T-cell (primary cell): ENCODE results near the gene PAX5. TPM values are rescaled to one million over a fixed set of nuclear protein-coding genes. Genes with fewer than 3 reads are reported as not detected.

Experiments
- ATAC-seq, 4 experiments: fragments of 200-7000 bp in 3 of 4; fragments of 150-1000 bp in 1 of 4; cut with Tn5 transposase; replicated peaks in 1 of 4; 1 replicate in 3 of 4; 2 replicates in 1 of 4; pipeline ENCODE4 v1.10.0; 2021; ENCODE audit warnings: moderate library complexity in 3 of 4, mild to moderate bottlenecking in 2 of 4, moderate number of reproducible peaks in 1 of 4
- CTCF ChIA-PET, 2 donors: fragments of 300-600 bp; sonication (Branson Sonifier 250); formaldehyde crosslinking; loops; one replicate each; lab custom pipeline; 2022; ENCODE audit warnings: antibody characterized with exemption in 2 of 2; lab: Charles Lee
- POLR2A ChIA-PET, 2 donors: fragments of 300-600 bp; sonication (Branson Sonifier 250); formaldehyde crosslinking; loops; one replicate each; lab custom pipeline; 2022; ENCODE audit warnings: antibody characterized with exemption in 2 of 2; lab: Charles Lee
- DNase-seq, 35 experiments: peaks; one replicate each; pipeline versions ENCODE4 v3.0.0 to v3.0.0-alpha.2; 2013 to 2023
- H3K27ac ChIP-seq: one replicate; pipeline ENCODE4 v1.5.1; 2013; ENCODE audit warnings: low read length
- H3K27me3 ChIP-seq, 2 experiments: replicated peaks in 1 of 2; 1 replicate in 1 of 2; 2 replicates in 1 of 2; pipeline versions ENCODE4 v1.6.1 to v1.7.0; 2013; ENCODE audit warnings: low read length in 1 of 2, mixed read lengths in 1 of 2; ENCODE audit not compliant: control insufficient read depth in 2 of 2, insufficient read depth in 2 of 2; ENCODE audit errors: extremely low read depth in 1 of 2
- H3K36me3 ChIP-seq, 2 donors: 1 replicate in 1 of 2; 2 replicates in 1 of 2; pipeline versions ENCODE4 v1.6.1 to v1.7.0; 2013; ENCODE audit warnings: low read length in 1 of 2; ENCODE audit not compliant: control insufficient read depth in 2 of 2, insufficient read depth in 1 of 2; ENCODE audit errors: extremely low read depth in 1 of 2
- H3K4me1 ChIP-seq, 2 experiments: 1 replicate in 1 of 2; 2 replicates in 1 of 2; pipeline versions ENCODE4 v1.6.1 to v1.7.0; 2013; ENCODE audit warnings: low read length in 2 of 2, mixed read lengths in 1 of 2; ENCODE audit not compliant: insufficient read depth in 2 of 2, control insufficient read depth in 1 of 2; ENCODE audit errors: extremely low read depth in 1 of 2
- H3K4me3 ChIP-seq, 2 donors: 1 replicate in 1 of 2; 2 replicates in 1 of 2; pipeline versions ENCODE4 v1.5.1 to v1.7.0; 2013; ENCODE audit warnings: mild to moderate bottlenecking in 2 of 2, low read length in 1 of 2, moderate library complexity in 1 of 2; ENCODE audit not compliant: control insufficient read depth in 1 of 2; ENCODE audit errors: extremely low read depth in 1 of 2
- H3K9me3 ChIP-seq: 2 replicates; pipeline ENCODE4 v1.7.0; 2013
- H3K27ac Mint-ChIP-seq, 2 donors: one replicate each; pipeline ENCODE4 v1.8.0; 2020 to 2021; ENCODE audit warnings: mild to moderate bottlenecking in 2 of 2, mixed read lengths in 2 of 2
- H3K27me3 Mint-ChIP-seq, 2 donors: one replicate each; pipeline ENCODE4 v1.8.0; 2021 to 2022; ENCODE audit warnings: mixed read lengths in 2 of 2
- H3K36me3 Mint-ChIP-seq: one replicate; pipeline ENCODE4 v1.8.0; 2021; ENCODE audit warnings: mixed read lengths
- H3K4me1 Mint-ChIP-seq, 3 donors: one replicate each; pipeline ENCODE4 v1.8.0; 2020 to 2022; ENCODE audit warnings: mixed read lengths in 3 of 3, mild to moderate bottlenecking in 1 of 3
- H3K4me3 Mint-ChIP-seq, 3 donors: one replicate each; pipeline ENCODE4 v1.8.0; 2020 to 2022; ENCODE audit warnings: mild to moderate bottlenecking in 3 of 3, mixed read lengths in 3 of 3, moderate library complexity in 3 of 3
- H3K9me3 Mint-ChIP-seq, 3 donors: one replicate each; pipeline ENCODE4 v1.8.0; 2020 to 2022; ENCODE audit warnings: mixed read lengths in 3 of 3
- WGBS: methylation state at CpG from one replicate; pipeline ENCODE4 v1.1.5; 2013; ENCODE audit warnings: missing lambda C conversion rate; ENCODE audit not compliant: insufficient coverage; 5-methylcytosine and 5-hydroxymethylcytosine counted together
- total RNA-seq, 35 experiments: library from RNA in 6 of 35; stranded (reverse) in 6 of 35; fragments of 120-200 nt in 1 of 35; gene quantifications; one replicate each; pipeline versions ENCODE4 v1.2.1 to v1.2.4 and lab custom pipeline; 2013 to 2026

PAX5 gene
- total RNA-seq, 5 donors from 2014 or later (not counting 1 experiment from before 2014, with no cell fraction given) = 1.7 to 12.4 (median 4.4) TPM

- Histone ChIP-seq H3K4me1 (no peaks in the 10 kb centered on the region), H3K27me3 (peaks cover 0 to 20% of the 10 kb centered on the region in 2 experiments), H3K9me3 (no peaks in the 10 kb centered on the region), H3K4me3 (no peak overlapping the region), H3K36me3 (no peaks in the 10 kb centered on the region), H3K27ac (no peak overlapping the region)
- POLR2A ChIA-PET = no interaction called here
- Mint-ChIP-seq H3K4me3 (no peak overlapping the region), H3K27ac (no peak overlapping the region), H3K27me3 (peaks cover 9 to 15% of the 10 kb centered on the region in 2 donors), H3K9me3 (peaks cover 3 to 5% (median 4%) of the 10 kb centered on the region in 3 donors), H3K36me3 (peaks cover 3% of the 10 kb centered on the region), H3K4me1 (peaks cover 0 to 3% (median 0%) of the 10 kb centered on the region in 3 donors)
- WGBS = 100% methylated on average over 2 of the region's 2 CpGs
- ATAC-seq = no peak
- CTCF ChIA-PET = interaction anchor here in 1 of 2 donors (0.6 kb wide), 1 partner anchor 36 kb away, joined by 3 read pairs; no protein-coding TSS in a partner anchor
- DNase-seq = no peak
Measured at GRCh38 chr9:36928210-36928609, 105.9 kb downstream of the PAX5 start.

- ChIA-PET POLR2A (interaction anchor here in 1 of 2 donors (0.5 kb wide), 1 partner anchor 37 kb away, joined by 3 read pairs; no protein-coding TSS in a partner anchor), CTCF (no interaction called here)
- Histone ChIP-seq H3K36me3 (no peaks in the 10 kb centered on the region), H3K9me3 (no peaks in the 10 kb centered on the region), H3K27me3 (peaks cover 0 to 14% of the 10 kb centered on the region in 2 experiments), H3K4me1 (no peaks in the 10 kb centered on the region), H3K4me3 (no peak overlapping the region), H3K27ac (no peak overlapping the region)
- peaks cover 10 to 16% of the 10 kb centered on the region in 2 donors for H3K27me3 Mint-ChIP-seq
- H3K4me1 Mint-ChIP-seq = peaks cover 0 to 3% (median 0%) of the 10 kb centered on the region in 3 donors
- peaks cover 3% of the 10 kb centered on the region for H3K36me3 Mint-ChIP-seq
- no peaks in the 10 kb centered on the region for H3K9me3 Mint-ChIP-seq
- DNase-seq (no peak), ATAC-seq (no peak)
- 70% methylated on average over 4 of the region's 4 CpGs for WGBS
- no peak overlapping the region for H3K4me3 Mint-ChIP-seq
- no peak overlapping the region for H3K27ac Mint-ChIP-seq
Measured at GRCh38 chr9:36924757-36925432, 109.2 kb downstream of the PAX5 start.

- H3K36me3 ChIP-seq = no peaks in the 10 kb centered on the region
- no peak overlapping the region for H3K27ac ChIP-seq
- ChIA-PET CTCF (no interaction called here), POLR2A (no interaction called here)
- no peak for DNase-seq
- Mint-ChIP-seq H3K36me3 (peaks cover 4% of the 10 kb centered on the region), H3K4me1 (peaks cover 0 to 3% (median 0%) of the 10 kb centered on the region in 3 donors), H3K27ac (no peak overlapping the region), H3K4me3 (no peak overlapping the region), H3K9me3 (no peaks in the 10 kb centered on the region), H3K27me3 (peaks cover 12 to 16% of the 10 kb centered on the region in 2 donors)
- H3K4me1 ChIP-seq = no peaks in the 10 kb centered on the region
- 65% methylated on average over 4 of the region's 4 CpGs for WGBS
- H3K9me3 ChIP-seq = no peaks in the 10 kb centered on the region
- peaks cover 0 to 14% of the 10 kb centered on the region in 2 experiments for H3K27me3 ChIP-seq
- ATAC-seq = no peak
- H3K4me3 ChIP-seq = no peak overlapping the region
Measured at GRCh38 chr9:36924071-36924470, 110.0 kb downstream of the PAX5 start.

- CTCF ChIA-PET = no interaction called here
- H3K4me3 Mint-ChIP-seq = no peak overlapping the region
Measured at GRCh38 chr9:36923025-36923625, 110.9 kb downstream of the PAX5 start.

GRCh38 chr9:36922548-36922947, 111.5 kb downstream of the PAX5 start:
- ATAC-seq (no peak), DNase-seq (no peak)
- CTCF ChIA-PET = no interaction called here
- POLR2A ChIA-PET = no interaction called here
- no peaks in the 10 kb centered on the region for H3K36me3 ChIP-seq
- H3K9me3 ChIP-seq = no peaks in the 10 kb centered on the region
- H3K27ac Mint-ChIP-seq = no peak overlapping the region
- no peaks in the 10 kb centered on the region for H3K4me1 ChIP-seq
- H3K9me3 Mint-ChIP-seq = no peaks in the 10 kb centered on the region
- H3K4me1 Mint-ChIP-seq = no peaks in the 10 kb centered on the region
- no peak overlapping the region for H3K27ac ChIP-seq
- H3K4me3 ChIP-seq = no peak overlapping the region
- H3K27me3 ChIP-seq = peaks cover 0 to 13% of the 10 kb centered on the region in 2 experiments
- no peak overlapping the region for H3K4me3 Mint-ChIP-seq
- 70% methylated on average over 5 of the region's 5 CpGs for WGBS
- H3K36me3 Mint-ChIP-seq = peaks cover 4% of the 10 kb centered on the region
- H3K27me3 Mint-ChIP-seq = peaks cover 12 to 17% of the 10 kb centered on the region in 2 donors

More at GRCh38 chr9:36923025-36923625, 110.9 kb downstream of the PAX5 start:
- WGBS = 83% methylated on average over 3 of the region's 7 CpGs
- peaks cover 13 to 14% of the 10 kb centered on the region in 2 donors for H3K27me3 Mint-ChIP-seq
- H3K4me1 Mint-ChIP-seq = no peaks in the 10 kb centered on the region
- no peak overlapping the region for H3K27ac Mint-ChIP-seq
- Histone ChIP-seq H3K36me3 (no peaks in the 10 kb centered on the region), H3K9me3 (no peaks in the 10 kb centered on the region), H3K4me1 (no peaks in the 10 kb centered on the region), H3K27ac (no peak overlapping the region), H3K4me3 (no peak overlapping the region), H3K27me3 (peaks cover 0 to 16% of the 10 kb centered on the region in 2 experiments)
- no peaks in the 10 kb centered on the region for H3K9me3 Mint-ChIP-seq
- DNase-seq (no peak), ATAC-seq (no peak)
- POLR2A ChIA-PET = no interaction called here
- peaks cover 4% of the 10 kb centered on the region for H3K36me3 Mint-ChIP-seq

GRCh38 chr9:36914212-36914577, 119.9 kb downstream of the PAX5 start:
- ChIA-PET POLR2A (no interaction called here), CTCF (no interaction called here)
- no peak overlapping the region for H3K4me3 ChIP-seq
- no peaks in the 10 kb centered on the region for H3K36me3 ChIP-seq
- Mint-ChIP-seq H3K36me3 (no peaks in the 10 kb centered on the region), H3K9me3 (no peaks in the 10 kb centered on the region), H3K27me3 (peaks cover 11 to 25% of the 10 kb centered on the region in 2 donors), H3K27ac (no peak overlapping the region), H3K4me3 (no peak overlapping the region), H3K4me1 (no peaks in the 10 kb centered on the region)
- ATAC-seq = no peak
- H3K27ac ChIP-seq = no peak overlapping the region
- H3K9me3 ChIP-seq = no peaks in the 10 kb centered on the region
- no peak for DNase-seq
- H3K27me3 ChIP-seq = peaks cover 0 to 31% of the 10 kb centered on the region in 2 experiments
- no peaks in the 10 kb centered on the region for H3K4me1 ChIP-seq
- WGBS = no CpG with 5 or more reads among the region's 3 CpGs
